K562 (cell line): Measurements from ENCODE around the gene ACOT13. TPM values are rescaled to one million over a fixed set of nuclear protein-coding genes. Genes with fewer than 3 reads are reported as not detected.

Source experiments
- ATF6 ChIP-seq: sonication (generic); formaldehyde crosslinking; IDR thresholded peaks from 2 replicates; pipeline ENCODE4 v1.4.0; 2020; ENCODE audit warnings: mild to moderate bottlenecking, missing genetic modification reagents
- CREB1 ChIP-seq, 2 experiments: sonication (generic) in 1 of 2; formaldehyde crosslinking in 1 of 2; IDR thresholded peaks; 2 replicates each; pipeline versions ENCODE4 v1.6.1 to v1.8.0; 2012 to 2022; ENCODE audit warnings: inconsistent platforms in 1 of 2, mild to moderate bottlenecking in 1 of 2, missing genetic modification reagents in 1 of 2, moderate library complexity in 1 of 2
- DIDO1 ChIP-seq: fragments of 450-650 bp; IDR thresholded peaks from 2 replicates; pipeline ENCODE4 v1.6.1; 2016; ENCODE audit warnings: low read depth, missing biosample characterization, missing genetic modification characterization
- ELF1 ChIP-seq: fragments of 200-800 bp; sonication (Bioruptor generic); IDR thresholded peaks from 2 replicates; pipeline ENCODE4 v1.6.1; 2016; ENCODE audit warnings: missing genetic modification characterization, missing compliant biosample characterization
- GABPB1 ChIP-seq: sonication (generic); formaldehyde crosslinking; IDR thresholded peaks from 2 replicates; pipeline ENCODE4 v1.8.0; 2022; ENCODE audit warnings: mild to moderate bottlenecking, missing genetic modification reagents
- GMEB1 ChIP-seq: fragments of 250-450 bp; sonication (Bioruptor Pico); IDR thresholded peaks from 2 replicates; pipeline ENCODE4 v1.4.0; 2020; ENCODE audit warnings: mild to moderate bottlenecking
- MAFK ChIP-seq: IDR thresholded peaks from 2 replicates; pipeline ENCODE4 v1.6.1; 2011; ENCODE audit warnings: low read length, improper control_type of control experiment
- MEIS2 ChIP-seq: fragments of 450-650 bp; IDR thresholded peaks from 2 replicates; pipeline ENCODE4 v1.6.1; 2014; ENCODE audit warnings: mild to moderate bottlenecking; ENCODE audit not compliant: partially characterized antibody
- MTA1 ChIP-seq: fragments of 450-650 bp; IDR thresholded peaks from 2 replicates; pipeline ENCODE4 v1.6.1; 2017; ENCODE audit warnings: borderline replicate concordance
- NKRF ChIP-seq: fragments of 450-650 bp; IDR thresholded peaks from 2 replicates; pipeline ENCODE4 v1.6.1; 2016; ENCODE audit warnings: borderline replicate concordance
- NR1H2 ChIP-seq: sonication (generic); formaldehyde crosslinking; IDR thresholded peaks from 2 replicates; pipeline ENCODE4 v1.4.0; 2020; ENCODE audit warnings: mild to moderate bottlenecking, missing genetic modification reagents
- NUFIP1 ChIP-seq: fragments of 450-650 bp; IDR thresholded peaks from 2 replicates; pipeline ENCODE4 v1.6.1; 2018; ENCODE audit not compliant: partially characterized antibody
- POLR2G ChIP-seq: fragments of 200-400 bp; formaldehyde crosslinking; IDR thresholded peaks from 2 replicates; pipeline ENCODE4 v1.6.1; 2017; ENCODE audit warnings: low read depth, mild to moderate bottlenecking, antibody characterized with exemption, low read length, moderate library complexity
- RBM14 ChIP-seq: fragments of 200-400 bp; formaldehyde crosslinking; IDR thresholded peaks from 2 replicates; pipeline ENCODE4 v1.6.1; 2018; ENCODE audit warnings: low read depth, mild to moderate bottlenecking, low read length, moderate library complexity, borderline replicate concordance; ENCODE audit not compliant: insufficient read depth
- TBP ChIP-seq: optimal IDR thresholded peaks from 2 replicates; pipeline ENCODE3; 2011; ENCODE audit warnings: low read depth, low read length, improper control_type of control experiment
- TCF7L2 ChIP-seq: fragments of 150-350 bp; IDR thresholded peaks from 2 replicates; pipeline ENCODE4 v1.6.1; 2016; ENCODE audit warnings: low read depth, mild to moderate bottlenecking, low read length, moderate library complexity
- XRCC3 ChIP-seq: fragments of 450-650 bp; IDR thresholded peaks from 2 replicates; pipeline ENCODE4 v1.6.1; 2017; ENCODE audit warnings: mild to moderate bottlenecking, moderate library complexity
- ZBTB5 ChIP-seq: fragments of 450-650 bp; IDR thresholded peaks from 2 replicates; pipeline ENCODE4 v1.6.1; 2017; ENCODE audit warnings: antibody characterized with exemption
- ZNF696 ChIP-seq: fragments of 250-450 bp; sonication (Bioruptor Pico); conservative IDR thresholded peaks from 2 replicates; pipeline ENCODE4 v1.4.0; 2020; ENCODE audit warnings: mild to moderate bottlenecking, moderate library complexity
- polyA plus RNA-seq, 8 experiments: library from polyadenylated mRNA; depleted of rRNA in 4 of 8; stranded (reverse) in 5 of 8; unstranded in 3 of 8; fragments of >200 nt; fragmentation: Nextera tagmentation in 2 of 8; fragmentation: Illumina TruSeq in 1 of 8; extraction: Ambion mirVana in 2 of 8; extraction: Trizol in 1 of 8; gene quantifications; 2 replicates each; pipeline versions ENCODE4 v1.2.1 to v1.2.3, GENCODE V29; 2011 to 2014; ENCODE audit warnings: inconsistent platforms in 1 of 8, missing spikeins in 1 of 8
- total RNA-seq, 7 experiments: library from RNA; depleted of rRNA in 6 of 7; stranded (reverse); fragments of >200 nt in 6 of 7; fragmentation: Illumina TruSeq in 2 of 7; extraction: Trizol in 2 of 7; gene quantifications; 2 replicates each; pipeline versions ENCODE4 v1.2.1 to v1.2.3, GENCODE V29; 2011 to 2021; ENCODE audit warnings: low replicate concordance in 1 of 7

The ACOT13 gene
- total and polyA plus RNA-seq, 9 of the 15 experiments (the other 6 are each of a cell fraction or from before 2014, with no cell fraction given): 14.1 to 129 (median 65.7) TPM

GRCh38 chr6:24720604-24721460 is 54.0 kb downstream of the ACOT13 start (continued):
- TF ChIP-seq ATF6 (0 out of 2 replicates have a peak, but pooled peaks have one; percentile 56), ZNF696 (CRISPR knock-in tag) (no peak), RBM14 (peak; percentile 34; the same call in 1 of the 2 replicates), MEIS2 (peak; percentile 48), GMEB1 (peak; percentile 64; the same call in 1 of the 2 replicates), TCF7L2 (peak; percentile 97), POLR2G (peak; percentile 99), XRCC3 (no peak), NUFIP1 (peak; percentile 99), GABPB1 (peak; percentile 46; the same call in 1 of the 2 replicates), NKRF (peak; percentile 36; the same call in 1 of the 2 replicates), NR1H2 (CRISPR knock-in tag) (0 out of 2 replicates have a peak, but pooled peaks have one; percentile 15), ZBTB5 (peak; percentile 89), DIDO1 (tag) (peak; percentile 31; the same call in 1 of the 2 replicates), MAFK (no peak), ELF1 (tag) (peak; percentile 99), TBP (peak; percentile 97), CREB1 (IDR thresholded peaks at IDR 0.05) (peak; percentile 96), CREB1 (CRISPR knock-in tag; IDR thresholded peaks at IDR 0.05) (peak; percentile 94), MTA1 (peak; percentile 98)
